T-cell (primary cell): ENCODE data around the gene ARSH. TPM values are rescaled to one million over a fixed set of nuclear protein-coding genes. Genes with fewer than 3 reads are reported as not detected.
"Not testable (repeated sequence)": the region's sequence is repeated elsewhere in the genome, so short reads cannot be mapped to it uniquely, and the experiment has no call there.

Experiments
- ATAC-seq, 4 experiments: fragments of 200-7000 bp in 3 of 4; fragments of 150-1000 bp in 1 of 4; cut with Tn5 transposase; replicated peaks in 1 of 4; 1 replicate in 3 of 4; 2 replicates in 1 of 4; pipeline ENCODE4 v1.10.0; 2021; ENCODE audit warnings: moderate library complexity in 3 of 4, mild to moderate bottlenecking in 2 of 4, moderate number of reproducible peaks in 1 of 4
- CTCF ChIA-PET, 2 donors: fragments of 300-600 bp; sonication (Branson Sonifier 250); formaldehyde crosslinking; loops; one replicate each; lab custom pipeline; 2022; ENCODE audit warnings: antibody characterized with exemption in 2 of 2; lab: Charles Lee
- POLR2A ChIA-PET, 2 donors: fragments of 300-600 bp; sonication (Branson Sonifier 250); formaldehyde crosslinking; loops; one replicate each; lab custom pipeline; 2022; ENCODE audit warnings: antibody characterized with exemption in 2 of 2; lab: Charles Lee
- DNase-seq, 35 experiments: peaks; one replicate each; pipeline versions ENCODE4 v3.0.0 to v3.0.0-alpha.2; 2013 to 2023
- H3K27ac ChIP-seq: one replicate; pipeline ENCODE4 v1.5.1; 2013; ENCODE audit warnings: low read length
- H3K27me3 ChIP-seq, 2 experiments: replicated peaks in 1 of 2; 1 replicate in 1 of 2; 2 replicates in 1 of 2; pipeline versions ENCODE4 v1.6.1 to v1.7.0; 2013; ENCODE audit warnings: low read length in 1 of 2, mixed read lengths in 1 of 2; ENCODE audit not compliant: control insufficient read depth in 2 of 2, insufficient read depth in 2 of 2; ENCODE audit errors: extremely low read depth in 1 of 2
- H3K36me3 ChIP-seq, 2 donors: 1 replicate in 1 of 2; 2 replicates in 1 of 2; pipeline versions ENCODE4 v1.6.1 to v1.7.0; 2013; ENCODE audit warnings: low read length in 1 of 2; ENCODE audit not compliant: control insufficient read depth in 2 of 2, insufficient read depth in 1 of 2; ENCODE audit errors: extremely low read depth in 1 of 2
- H3K4me1 ChIP-seq, 2 experiments: 1 replicate in 1 of 2; 2 replicates in 1 of 2; pipeline versions ENCODE4 v1.6.1 to v1.7.0; 2013; ENCODE audit warnings: low read length in 2 of 2, mixed read lengths in 1 of 2; ENCODE audit not compliant: insufficient read depth in 2 of 2, control insufficient read depth in 1 of 2; ENCODE audit errors: extremely low read depth in 1 of 2
- H3K4me3 ChIP-seq, 2 donors: 1 replicate in 1 of 2; 2 replicates in 1 of 2; pipeline versions ENCODE4 v1.5.1 to v1.7.0; 2013; ENCODE audit warnings: mild to moderate bottlenecking in 2 of 2, low read length in 1 of 2, moderate library complexity in 1 of 2; ENCODE audit not compliant: control insufficient read depth in 1 of 2; ENCODE audit errors: extremely low read depth in 1 of 2
- H3K9me3 ChIP-seq: 2 replicates; pipeline ENCODE4 v1.7.0; 2013
- H3K27ac Mint-ChIP-seq, 2 donors: one replicate each; pipeline ENCODE4 v1.8.0; 2020 to 2021; ENCODE audit warnings: mild to moderate bottlenecking in 2 of 2, mixed read lengths in 2 of 2
- H3K27me3 Mint-ChIP-seq, 2 donors: one replicate each; pipeline ENCODE4 v1.8.0; 2021 to 2022; ENCODE audit warnings: mixed read lengths in 2 of 2
- H3K36me3 Mint-ChIP-seq: one replicate; pipeline ENCODE4 v1.8.0; 2021; ENCODE audit warnings: mixed read lengths
- H3K4me1 Mint-ChIP-seq, 3 donors: one replicate each; pipeline ENCODE4 v1.8.0; 2020 to 2022; ENCODE audit warnings: mixed read lengths in 3 of 3, mild to moderate bottlenecking in 1 of 3
- H3K4me3 Mint-ChIP-seq, 3 donors: one replicate each; pipeline ENCODE4 v1.8.0; 2020 to 2022; ENCODE audit warnings: mild to moderate bottlenecking in 3 of 3, mixed read lengths in 3 of 3, moderate library complexity in 3 of 3
- H3K9me3 Mint-ChIP-seq, 3 donors: one replicate each; pipeline ENCODE4 v1.8.0; 2020 to 2022; ENCODE audit warnings: mixed read lengths in 3 of 3
- WGBS: methylation state at CpG from one replicate; pipeline ENCODE4 v1.1.5; 2013; ENCODE audit warnings: missing lambda C conversion rate; ENCODE audit not compliant: insufficient coverage; 5-methylcytosine and 5-hydroxymethylcytosine counted together
- total RNA-seq, 35 experiments: library from RNA in 6 of 35; stranded (reverse) in 6 of 35; fragments of 120-200 nt in 1 of 35; gene quantifications; one replicate each; pipeline versions ENCODE4 v1.2.1 to v1.2.4 and lab custom pipeline; 2013 to 2026

ARSH gene
- total RNA-seq, 5 donors from 2014 or later (not counting 1 experiment from before 2014, with no cell fraction given): not detected

GRCh38 chrX:3050523-3051175 lies 44.3 kb downstream of the ARSH start:
- DNase-seq, POLR2A ChIA-PET, H3K4me3 Mint-ChIP-seq, ATAC-seq, H3K27me3 Mint-ChIP-seq, H3K4me1 ChIP-seq, H3K9me3 ChIP-seq, H3K36me3 Mint-ChIP-seq, H3K4me3 ChIP-seq, H3K27ac Mint-ChIP-seq, H3K4me1 Mint-ChIP-seq, H3K27me3 ChIP-seq, H3K9me3 Mint-ChIP-seq, H3K27ac ChIP-seq, H3K36me3 ChIP-seq: not testable (repeated sequence)
- CTCF ChIA-PET: interaction anchor here in 1 of 2 donors (0.9 kb wide), 1 partner anchor 17 kb away, joined by 3 read pairs; no protein-coding TSS in a partner anchor
- no CpG with 5 or more reads among the region's 11 CpGs for WGBS

DNA sequence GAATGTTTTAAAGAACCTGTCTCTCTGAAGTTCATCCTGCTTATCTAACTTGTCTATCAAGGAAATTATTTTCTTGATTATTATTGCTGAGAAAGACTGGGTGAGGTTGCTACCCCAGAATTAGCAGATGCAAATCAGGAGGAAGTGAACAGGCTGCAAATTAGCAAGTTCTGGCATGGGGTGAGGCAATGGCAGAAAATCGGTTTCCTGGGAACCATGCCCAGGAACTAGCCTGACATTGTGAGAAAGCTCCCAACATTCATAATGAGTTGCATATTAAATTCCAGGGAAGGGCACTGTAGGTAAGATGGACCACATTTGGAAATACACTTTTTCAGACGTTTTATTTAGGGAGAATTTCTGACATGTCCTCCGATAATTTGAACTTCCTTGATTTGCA lies 46.5 kb downstream of the ARSH start:
- Histone ChIP-seq H3K9me3 (no peaks in the 10 kb centered on the region), H3K27ac (no peak overlapping the region), H3K27me3 (no peaks in the 10 kb centered on the region), H3K36me3 (no peaks in the 10 kb centered on the region), H3K4me1 (no peaks in the 10 kb centered on the region), H3K4me3 (no peak overlapping the region)
- Mint-ChIP-seq H3K4me1 (no peaks in the 10 kb centered on the region), H3K27ac (no peak overlapping the region), H3K27me3 (peaks cover 0 to 16% of the 10 kb centered on the region in 2 donors), H3K9me3 (no peaks in the 10 kb centered on the region), H3K4me3 (no peak overlapping the region), H3K36me3 (no peaks in the 10 kb centered on the region)
- ChIA-PET CTCF (no interaction called here), POLR2A (no interaction called here)
- ATAC-seq (no peak), DNase-seq (no peak)
- WGBS: no CpG with 5 or more reads among the region's 3 CpGs

DNA sequence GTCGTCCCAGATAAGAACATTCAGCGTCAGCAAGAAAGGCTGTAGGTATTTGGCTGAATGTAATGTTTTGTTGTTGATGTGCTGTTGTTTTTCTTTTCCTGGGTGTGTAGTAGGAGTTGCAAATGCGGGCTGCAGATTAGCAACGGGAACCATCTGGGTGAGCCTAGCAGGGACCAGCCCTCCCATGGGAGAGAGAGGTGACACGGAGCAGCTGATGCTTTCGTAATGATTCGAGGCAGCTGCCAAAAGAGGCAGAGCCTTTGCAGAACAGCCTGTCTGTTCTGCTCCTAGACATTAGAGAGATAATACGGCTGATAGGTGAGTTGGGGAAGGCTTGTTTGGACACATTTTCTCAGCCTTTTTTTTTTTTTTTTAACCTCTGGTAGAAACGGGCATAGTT lies 60.2 kb downstream of the ARSH start:
- Histone ChIP-seq H3K27me3 (no peaks in the 10 kb centered on the region), H3K9me3 (no peaks in the 10 kb centered on the region), H3K4me1 (no peaks in the 10 kb centered on the region), H3K27ac (no peak overlapping the region), H3K36me3 (no peaks in the 10 kb centered on the region), H3K4me3 (no peak overlapping the region)
- Mint-ChIP-seq H3K27me3 (no peaks in the 10 kb centered on the region), H3K36me3 (no peaks in the 10 kb centered on the region), H3K4me3 (no peak overlapping the region), H3K9me3 (peaks cover 0 to 7% (median 0%) of the 10 kb centered on the region in 3 donors), H3K4me1 (no peaks in the 10 kb centered on the region), H3K27ac (no peak overlapping the region)
- no peak for DNase-seq
- whole genome bisulfite sequencing: 77% methylated on average over 5 of the region's 9 CpGs
- ChIA-PET CTCF (no interaction called here), POLR2A (no interaction called here)
- no peak for ATAC-seq

DNA sequence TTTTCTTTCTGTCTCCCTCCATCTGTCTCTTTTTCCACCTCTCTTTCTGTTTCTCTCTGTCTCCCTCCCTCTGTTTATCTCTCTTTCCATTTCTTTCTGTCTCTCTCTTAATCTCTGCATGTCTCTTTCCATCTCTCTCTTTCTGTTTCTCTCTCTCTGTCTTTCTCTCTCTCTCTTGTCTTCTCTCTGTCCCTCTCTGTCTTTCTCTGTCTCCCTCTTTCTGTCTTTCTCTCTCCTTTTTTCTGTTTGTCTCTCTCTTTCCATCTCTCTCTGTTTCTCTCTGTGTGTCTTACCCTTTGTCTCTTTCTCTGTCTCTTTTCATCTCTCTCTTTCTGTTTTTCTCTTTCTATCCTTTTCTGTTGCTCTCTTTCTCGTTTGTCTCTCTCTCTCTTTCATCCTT lies 69.6 kb downstream of the ARSH start:
- Histone ChIP-seq H3K27me3 (peaks cover 0 to 4% of the 10 kb centered on the region in 2 experiments), H3K4me3 (no peak overlapping the region), H3K9me3 (no peaks in the 10 kb centered on the region), H3K4me1 (no peaks in the 10 kb centered on the region), H3K36me3 (no peaks in the 10 kb centered on the region), H3K27ac (no peak overlapping the region)
- no peak for DNase-seq
- ChIA-PET CTCF (no interaction called here), POLR2A (no interaction called here)
- Mint-ChIP-seq H3K9me3 (no peaks in the 10 kb centered on the region), H3K4me1 (no peaks in the 10 kb centered on the region), H3K27me3 (peaks cover 9 to 16% of the 10 kb centered on the region in 2 donors), H3K27ac (no peak overlapping the region), H3K36me3 (no peaks in the 10 kb centered on the region), H3K4me3 (no peak overlapping the region)
- 25% methylated on average over 1 of the region's 1 CpG for WGBS
- no peak for ATAC-seq

DNA sequence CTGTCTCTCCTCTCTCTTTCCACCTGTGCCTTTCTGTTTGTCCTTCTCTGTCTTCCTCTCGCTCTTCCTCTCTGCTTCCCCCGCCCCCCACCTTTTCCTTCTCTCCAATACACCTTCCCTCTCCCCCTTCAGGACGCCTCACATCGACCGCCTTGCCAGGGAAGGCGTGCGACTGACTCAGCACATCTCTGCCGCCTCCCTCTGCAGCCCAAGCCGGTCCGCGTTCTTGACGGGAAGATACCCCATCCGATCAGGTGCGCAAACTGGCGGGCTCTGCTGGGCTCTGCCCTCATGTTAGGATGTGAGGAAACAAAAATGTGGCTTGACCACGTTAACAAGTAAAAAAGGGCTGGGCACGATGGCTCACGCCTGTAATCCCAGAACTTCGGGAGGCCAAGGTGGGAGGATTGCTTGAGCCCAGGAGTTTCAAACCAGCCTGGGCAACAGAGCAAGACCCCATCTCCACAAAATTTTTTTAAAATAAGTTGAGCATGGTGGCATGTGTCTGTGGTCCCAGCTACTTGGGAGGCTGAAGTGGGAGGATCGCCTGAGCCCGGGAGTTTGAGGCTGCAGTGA lies 70.2 kb downstream of the ARSH start:
- Histone ChIP-seq H3K4me3 (no peak overlapping the region), H3K36me3 (no peaks in the 10 kb centered on the region), H3K27me3 (peaks cover 0 to 4% of the 10 kb centered on the region in 2 experiments), H3K27ac (no peak overlapping the region), H3K4me1 (no peaks in the 10 kb centered on the region), H3K9me3 (no peaks in the 10 kb centered on the region)
- WGBS: 65% methylated on average over 6 of the region's 21 CpGs
- no peaks in the 10 kb centered on the region for H3K36me3 Mint-ChIP-seq
- no peaks in the 10 kb centered on the region for H3K9me3 Mint-ChIP-seq
- DNase-seq (no peak), ATAC-seq (no peak)
- ChIA-PET POLR2A (no interaction called here), CTCF (no interaction called here)
- H3K27me3 Mint-ChIP-seq: peaks cover 9 to 16% of the 10 kb centered on the region in 2 donors
- H3K4me1 Mint-ChIP-seq: no peaks in the 10 kb centered on the region
- no peak overlapping the region for H3K27ac Mint-ChIP-seq
- no peak overlapping the region for H3K4me3 Mint-ChIP-seq

Other genes starting within 250 kb of the ARSH start
- gene GYG2, start 177.6 kb upstream of the ARSH start, total RNA-seq: under 1 TPM in 1 of 5 donors, not detected in 4; 0.23 TPM
- 1 to 10 TPM; 1.4 to 4.7 (median 3.1) TPM for gene ARSD, start 77.2 kb upstream of the ARSH start, total RNA-seq
- gene ARSF, start 34.9 kb downstream of the ARSH start, total RNA-seq: not detected